ENCODE results near the gene PRR3.

DNA sequence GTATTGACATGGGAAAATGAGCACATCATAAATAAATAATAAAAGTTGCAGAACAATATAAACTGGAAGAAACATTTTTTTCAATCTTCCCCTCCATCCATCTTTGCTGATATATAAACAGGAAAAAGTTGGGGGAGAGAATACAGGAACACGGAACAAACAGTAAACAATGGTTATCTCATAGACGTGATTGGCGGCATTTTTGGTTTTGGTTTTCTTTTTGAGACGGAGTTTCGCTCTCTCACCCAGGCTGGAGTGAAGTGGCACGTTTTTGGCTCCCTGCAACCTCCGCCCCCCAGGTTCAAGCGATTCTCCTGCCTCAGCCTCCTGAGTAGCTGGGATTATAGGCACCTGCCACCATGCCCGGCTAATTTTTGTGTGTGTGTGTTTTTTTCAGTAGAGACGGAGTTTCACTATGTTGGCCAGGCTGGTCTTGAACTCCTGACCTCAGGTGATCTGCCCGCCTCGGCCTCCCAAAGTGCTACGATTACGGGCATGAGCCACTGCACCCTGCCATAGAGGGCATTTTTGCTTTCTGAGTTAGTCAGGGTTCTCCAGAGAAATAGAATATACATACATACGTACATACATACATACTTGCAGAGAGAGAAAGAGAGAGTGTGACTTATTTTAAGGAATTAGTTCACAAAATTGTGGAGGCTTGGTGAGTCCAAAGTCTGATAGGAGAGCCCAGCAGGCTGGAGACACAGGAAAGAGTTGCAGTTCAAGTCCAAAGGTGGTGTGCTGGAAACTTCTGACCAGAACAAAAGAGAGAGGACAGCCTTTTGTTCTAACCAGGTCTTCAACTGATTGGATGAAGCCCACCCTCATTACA lies 23.4 kb upstream of the PRR3 start:
- TF ChIP-seq, protein P1, sequence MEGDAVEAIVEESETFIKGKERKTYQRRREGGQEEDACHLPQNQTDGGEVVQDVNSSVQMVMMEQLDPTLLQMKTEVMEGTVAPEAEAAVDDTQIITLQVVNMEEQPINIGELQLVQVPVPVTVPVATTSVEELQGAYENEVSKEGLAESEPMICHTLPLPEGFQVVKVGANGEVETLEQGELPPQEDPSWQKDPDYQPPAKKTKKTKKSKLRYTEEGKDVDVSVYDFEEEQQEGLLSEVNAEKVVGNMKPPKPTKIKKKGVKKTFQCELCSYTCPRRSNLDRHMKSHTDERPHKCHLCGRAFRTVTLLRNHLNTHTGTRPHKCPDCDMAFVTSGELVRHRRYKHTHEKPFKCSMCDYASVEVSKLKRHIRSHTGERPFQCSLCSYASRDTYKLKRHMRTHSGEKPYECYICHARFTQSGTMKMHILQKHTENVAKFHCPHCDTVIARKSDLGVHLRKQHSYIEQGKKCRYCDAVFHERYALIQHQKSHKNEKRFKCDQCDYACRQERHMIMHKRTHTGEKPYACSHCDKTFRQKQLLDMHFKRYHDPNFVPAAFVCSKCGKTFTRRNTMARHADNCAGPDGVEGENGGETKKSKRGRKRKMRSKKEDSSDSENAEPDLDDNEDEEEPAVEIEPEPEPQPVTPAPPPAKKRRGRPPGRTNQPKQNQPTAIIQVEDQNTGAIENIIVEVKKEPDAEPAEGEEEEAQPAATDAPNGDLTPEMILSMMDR (IDR thresholded peaks at IDR 0.05) = no peak
- no peak for TF ChIP-seq POLR2AphosphoS5 (IDR thresholded peaks at IDR 0.05; ENCODE audit: low read depth, low read length)

Data from Panc1 (cell line).